ENCODE data around the gene NHLH2.

DNA sequence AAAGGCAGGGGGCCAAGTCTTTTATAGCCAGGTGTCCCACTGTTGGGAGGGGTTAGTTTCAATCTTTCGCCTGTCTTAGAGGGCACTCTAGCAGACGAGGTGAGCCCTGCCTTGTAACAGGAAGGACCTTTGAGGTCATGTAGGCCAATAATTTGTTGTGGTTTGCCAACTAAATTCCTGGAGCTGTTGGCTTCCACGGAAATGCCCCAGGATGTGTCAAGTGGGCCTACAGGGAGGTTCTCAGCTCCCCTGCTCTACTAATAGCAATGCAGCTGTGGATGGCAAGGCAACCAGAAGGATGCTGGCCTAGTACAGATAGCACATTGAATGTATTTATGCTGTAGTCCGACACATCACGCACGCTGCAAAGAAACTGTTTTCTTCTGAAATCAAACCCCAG is 50.1 kb downstream of the NHLH2 start:
- TF ChIP-seq, protein P1, sequence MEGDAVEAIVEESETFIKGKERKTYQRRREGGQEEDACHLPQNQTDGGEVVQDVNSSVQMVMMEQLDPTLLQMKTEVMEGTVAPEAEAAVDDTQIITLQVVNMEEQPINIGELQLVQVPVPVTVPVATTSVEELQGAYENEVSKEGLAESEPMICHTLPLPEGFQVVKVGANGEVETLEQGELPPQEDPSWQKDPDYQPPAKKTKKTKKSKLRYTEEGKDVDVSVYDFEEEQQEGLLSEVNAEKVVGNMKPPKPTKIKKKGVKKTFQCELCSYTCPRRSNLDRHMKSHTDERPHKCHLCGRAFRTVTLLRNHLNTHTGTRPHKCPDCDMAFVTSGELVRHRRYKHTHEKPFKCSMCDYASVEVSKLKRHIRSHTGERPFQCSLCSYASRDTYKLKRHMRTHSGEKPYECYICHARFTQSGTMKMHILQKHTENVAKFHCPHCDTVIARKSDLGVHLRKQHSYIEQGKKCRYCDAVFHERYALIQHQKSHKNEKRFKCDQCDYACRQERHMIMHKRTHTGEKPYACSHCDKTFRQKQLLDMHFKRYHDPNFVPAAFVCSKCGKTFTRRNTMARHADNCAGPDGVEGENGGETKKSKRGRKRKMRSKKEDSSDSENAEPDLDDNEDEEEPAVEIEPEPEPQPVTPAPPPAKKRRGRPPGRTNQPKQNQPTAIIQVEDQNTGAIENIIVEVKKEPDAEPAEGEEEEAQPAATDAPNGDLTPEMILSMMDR (IDR thresholded peaks at IDR 0.05): no peak
- TF ChIP-seq POLR2A (IDR thresholded peaks at IDR 0.05): no peak
- no peak for TF ChIP-seq POLR2AphosphoS5 (IDR thresholded peaks at IDR 0.05)
